ENCODE measurements around the gene TNS2.
"Not testable (repeated sequence)": the region's sequence is repeated elsewhere in the genome, so short reads cannot be mapped to it uniquely, and the experiment has no call there.

Gene TNS2

DNA sequence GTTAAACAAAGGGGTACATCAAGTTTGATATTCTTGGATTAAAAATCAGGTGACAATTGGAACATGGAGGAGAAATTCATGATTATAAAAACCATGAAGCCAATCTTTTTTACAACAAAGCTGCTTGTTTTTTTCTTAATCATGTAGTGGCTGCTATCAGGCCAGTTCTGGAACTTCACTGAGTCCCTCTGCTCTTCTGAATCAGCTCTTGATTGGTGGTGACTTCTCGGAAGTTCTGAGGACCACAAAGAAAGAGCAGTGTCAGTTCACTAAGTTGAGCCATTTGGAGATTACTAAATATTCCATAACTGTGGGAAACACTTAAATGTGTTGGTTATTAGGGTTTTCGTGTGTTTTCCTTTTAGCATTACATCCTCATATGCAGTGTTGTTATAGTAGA lies 35.2 kb upstream of the TNS2 start:
- Mint-ChIP-seq H3K27me3 (no peaks in the 10 kb centered on the region), H3K9me3 (no peaks in the 10 kb centered on the region), H3K4me1 (ENCODE audit: low read depth) (peaks cover 17% of the 10 kb centered on the region), H3K4me3 (no peak overlapping the region), H3K36me3 (ENCODE audit: low read depth) (peaks cover 60% of the 10 kb centered on the region), H3K27ac (no peak overlapping the region)
- intact Hi-C loops (cut with micrococcal nuclease) = no loop called here

- H3K9me3 Mint-ChIP-seq = no peaks in the 10 kb centered on the region
- H3K27ac Mint-ChIP-seq = no peak overlapping the region
- H3K27me3 Mint-ChIP-seq = no peaks in the 10 kb centered on the region
- no peak overlapping the region for H3K4me3 Mint-ChIP-seq
- peaks cover 94% of the 10 kb centered on the region for H3K36me3 Mint-ChIP-seq (ENCODE audit: low read depth)
- intact Hi-C loops (cut with micrococcal nuclease) = no loop called here
- no peaks in the 10 kb centered on the region for H3K4me1 Mint-ChIP-seq (ENCODE audit: low read depth)
These were observed 24.6 kb upstream of the TNS2 start for GRCh38 chr12:53025250-53025649.

- H3K27ac Mint-ChIP-seq; H3K9me3 Mint-ChIP-seq; H3K4me3 Mint-ChIP-seq; H3K4me1 Mint-ChIP-seq (ENCODE audit: low read depth); intact Hi-C loops (cut with micrococcal nuclease); H3K27me3 Mint-ChIP-seq: not testable (repeated sequence)
- peaks cover 94% of the 10 kb centered on the region for H3K36me3 Mint-ChIP-seq (ENCODE audit: low read depth)
These were observed 22.9 kb upstream of the TNS2 start for GRCh38 chr12:53027014-53027413.

DNA sequence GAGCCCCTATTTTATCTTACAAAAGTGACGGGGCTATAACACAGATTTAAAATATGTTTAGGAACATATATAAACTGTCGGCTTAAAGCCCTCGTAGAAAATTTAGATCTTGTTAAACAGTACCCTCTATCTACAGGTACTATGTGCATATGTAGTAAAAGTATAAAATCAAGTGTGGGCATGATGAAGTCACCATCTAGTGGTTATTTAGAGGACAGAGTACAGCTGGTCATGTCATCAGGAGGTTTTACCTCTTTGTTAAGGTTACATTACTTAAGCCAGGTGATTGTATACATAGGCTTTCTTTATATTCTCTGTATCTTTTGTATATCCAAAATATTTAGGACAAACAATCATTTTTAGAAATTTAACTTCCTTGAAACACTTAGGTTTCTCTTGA lies 18.2 kb upstream of the TNS2 start:
- Mint-ChIP-seq H3K36me3 (ENCODE audit: low read depth) (peaks cover 94% of the 10 kb centered on the region), H3K27me3 (no peaks in the 10 kb centered on the region), H3K27ac (no peak overlapping the region), H3K4me1 (ENCODE audit: low read depth) (peaks cover 13% of the 10 kb centered on the region), H3K4me3 (no peak overlapping the region), H3K9me3 (no peaks in the 10 kb centered on the region)
- intact Hi-C loops (cut with micrococcal nuclease) = no loop called here

GRCh38 chr12:53033832-53034231 lies 16.0 kb upstream of the TNS2 start:
- H3K27me3 Mint-ChIP-seq; H3K9me3 Mint-ChIP-seq; H3K4me3 Mint-ChIP-seq; intact Hi-C loops (cut with micrococcal nuclease): not testable (repeated sequence)
- Mint-ChIP-seq H3K27ac (peak overlapping the region; percentile 71), H3K36me3 (ENCODE audit: low read depth) (peaks cover 94% of the 10 kb centered on the region), H3K4me1 (ENCODE audit: low read depth) (peaks cover 21% of the 10 kb centered on the region)

- intact Hi-C loops (cut with micrococcal nuclease) = no loop called here
- Mint-ChIP-seq H3K4me3 (no peak overlapping the region), H3K36me3 (ENCODE audit: low read depth) (peaks cover 94% of the 10 kb centered on the region), H3K9me3 (no peaks in the 10 kb centered on the region), H3K4me1 (ENCODE audit: low read depth) (peaks cover 24% of the 10 kb centered on the region), H3K27me3 (no peaks in the 10 kb centered on the region), H3K27ac (peak overlapping the region; percentile 71)
These were observed 15.4 kb upstream of the TNS2 start for GRCh38 chr12:53034459-53034858.

- intact Hi-C loops (cut with micrococcal nuclease) = no loop called here
- H3K9me3 Mint-ChIP-seq = no peaks in the 10 kb centered on the region
- H3K27me3 Mint-ChIP-seq = no peaks in the 10 kb centered on the region
- H3K4me1 Mint-ChIP-seq (ENCODE audit: low read depth) = peaks cover 24% of the 10 kb centered on the region
- H3K36me3 Mint-ChIP-seq (ENCODE audit: low read depth) = peaks cover 100% of the 10 kb centered on the region
- H3K4me3 Mint-ChIP-seq = no peak overlapping the region
- H3K27ac Mint-ChIP-seq = no peak overlapping the region
These were observed 13.1 kb upstream of the TNS2 start for GRCh38 chr12:53036802-53037201.

DNA sequence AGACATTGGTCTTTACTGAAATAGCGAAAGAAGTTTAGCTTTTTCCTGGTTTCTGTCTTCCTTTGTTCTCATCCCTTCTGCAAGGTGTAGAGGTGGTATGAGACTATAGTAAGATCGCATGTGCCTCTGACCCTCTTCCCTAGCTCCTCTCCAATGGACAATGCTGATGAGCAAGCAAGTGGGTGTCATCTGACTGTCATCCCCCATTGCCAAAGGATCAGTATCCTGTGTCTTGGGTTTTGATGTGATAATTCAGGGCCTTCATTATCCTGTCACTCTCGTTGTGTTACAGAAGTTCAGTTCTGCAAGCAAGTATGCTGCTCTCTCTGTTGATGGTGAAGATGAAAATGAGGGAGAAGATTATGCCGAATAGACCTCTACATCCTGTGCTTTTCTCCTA lies 10.0 kb upstream of the TNS2 start:
- intact Hi-C loops (cut with micrococcal nuclease) = no loop called here
- H3K9me3 Mint-ChIP-seq = no peaks in the 10 kb centered on the region
- peaks cover 10% of the 10 kb centered on the region for H3K27me3 Mint-ChIP-seq
- H3K4me1 Mint-ChIP-seq (ENCODE audit: low read depth) = peaks cover 20% of the 10 kb centered on the region
- no peak overlapping the region for H3K27ac Mint-ChIP-seq
- H3K4me3 Mint-ChIP-seq = no peak overlapping the region
- peaks cover 80% of the 10 kb centered on the region for H3K36me3 Mint-ChIP-seq (ENCODE audit: low read depth)

DNA sequence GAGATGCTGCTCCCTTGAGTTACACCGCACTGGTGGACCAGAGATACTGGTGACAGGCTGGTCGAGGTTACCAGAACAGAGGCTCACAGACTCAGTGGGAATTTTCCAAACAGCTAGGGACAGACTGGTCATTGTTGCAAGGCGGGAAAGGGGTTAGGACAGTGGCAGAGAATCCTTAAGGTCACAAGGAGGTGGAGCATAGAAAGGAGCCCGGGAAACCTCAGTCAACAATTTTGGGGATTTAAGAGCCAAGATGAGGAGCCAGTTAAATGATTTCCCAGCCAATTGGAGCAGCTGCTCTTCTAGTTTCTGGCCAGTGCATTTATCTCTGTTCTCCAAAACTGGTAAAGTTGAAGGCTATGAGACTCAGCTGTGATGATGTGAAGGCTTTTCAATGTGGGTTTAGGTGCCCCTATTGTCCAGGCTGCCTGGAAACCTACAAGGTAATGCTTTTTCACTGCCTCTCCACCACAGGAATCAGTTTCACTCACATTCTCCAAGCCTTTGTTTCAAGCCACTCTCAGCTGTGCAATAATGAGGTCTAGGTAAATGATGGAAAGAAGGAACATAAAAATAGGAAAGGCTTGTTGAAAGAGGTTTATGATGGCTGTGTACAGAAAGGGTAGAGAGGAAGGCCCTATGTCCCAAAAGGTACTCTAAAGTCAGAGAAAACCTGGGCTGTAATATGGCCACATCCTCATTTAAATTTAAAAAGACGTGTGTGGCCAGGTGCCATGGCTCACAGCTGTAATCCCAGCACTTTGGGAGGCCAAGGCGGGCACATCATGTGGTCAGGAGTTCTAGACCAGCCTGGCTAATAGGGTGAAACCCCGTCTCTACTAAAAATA lies 7.0 kb upstream of the TNS2 start:
- peaks cover 57% of the 10 kb centered on the region for H3K36me3 Mint-ChIP-seq (ENCODE audit: low read depth)
- H3K27ac Mint-ChIP-seq = no peak overlapping the region
- no peaks in the 10 kb centered on the region for H3K9me3 Mint-ChIP-seq
- no peak overlapping the region for H3K4me3 Mint-ChIP-seq
- H3K27me3 Mint-ChIP-seq = peaks cover 25% of the 10 kb centered on the region
- intact Hi-C loops (cut with micrococcal nuclease) = no loop called here
- H3K4me1 Mint-ChIP-seq (ENCODE audit: low read depth) = peaks cover 37% of the 10 kb centered on the region

DNA sequence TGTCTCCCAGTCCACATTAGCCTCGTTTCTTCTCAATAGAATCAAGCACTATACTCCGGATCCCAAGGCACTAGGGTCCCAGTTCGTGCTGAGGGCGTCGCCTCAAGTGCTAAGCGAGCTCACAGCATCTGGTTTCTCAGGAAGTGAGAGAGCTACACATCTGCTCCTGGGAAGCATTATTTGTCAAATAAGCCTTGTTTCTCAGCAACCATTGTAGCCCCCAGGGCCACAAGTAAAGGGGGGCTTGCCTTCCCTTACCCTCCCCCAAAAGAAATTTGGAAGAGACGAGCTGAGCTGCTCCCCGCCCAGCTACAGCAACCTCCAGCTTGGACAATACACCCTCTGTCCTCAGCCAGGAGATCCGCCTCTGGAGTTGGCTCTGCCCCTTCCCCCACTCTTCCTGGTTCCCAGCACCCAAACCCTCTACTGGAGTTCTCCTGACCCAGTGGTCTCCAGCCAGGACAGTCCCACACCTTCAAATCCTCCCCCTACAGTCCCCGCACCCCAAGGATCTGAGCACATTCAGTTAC lies 5.7 kb upstream of the TNS2 start:
- Mint-ChIP-seq H3K4me3 (no peak overlapping the region), H3K4me1 (ENCODE audit: low read depth) (peaks cover 29% of the 10 kb centered on the region)
- intact Hi-C loops (cut with micrococcal nuclease) = no loop called here

DNA sequence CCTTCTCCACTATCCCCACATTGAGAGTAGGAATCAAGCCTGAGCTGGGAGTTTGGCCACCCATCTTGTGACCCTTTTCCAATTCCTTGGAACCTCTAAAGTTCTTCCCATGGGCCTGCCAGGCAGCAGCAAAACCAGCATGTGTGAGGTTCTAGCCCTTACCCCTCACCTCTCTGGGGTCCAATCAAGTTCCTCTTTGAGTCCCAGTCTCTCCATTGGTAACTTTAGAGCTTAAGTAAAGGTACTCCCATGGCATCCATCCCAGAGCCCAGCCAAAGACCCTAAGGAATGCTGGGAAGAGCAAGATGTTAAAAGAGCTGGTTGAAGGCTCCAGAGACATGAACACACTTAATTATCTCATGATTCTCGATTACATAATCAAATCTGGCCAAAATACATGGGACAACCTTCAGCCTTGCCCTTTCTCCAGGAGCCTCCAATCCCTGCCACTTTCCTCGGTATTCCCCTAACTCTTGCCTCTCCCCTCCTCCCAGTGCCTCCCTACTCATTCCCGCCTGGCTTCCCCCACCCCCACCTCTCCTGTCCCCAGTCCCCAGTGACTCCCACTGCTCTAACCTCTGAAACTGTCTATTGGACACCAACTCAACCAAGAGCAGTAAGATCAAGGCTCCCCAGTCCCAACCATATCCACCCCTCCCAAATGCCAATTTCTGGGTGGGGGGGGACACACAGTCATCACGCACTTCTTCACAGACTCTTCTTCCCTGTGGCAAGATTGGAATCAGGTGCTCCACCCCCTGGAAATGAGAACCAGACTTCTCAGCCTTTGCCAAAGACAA lies 4.8 kb upstream of the TNS2 start:
- Mint-ChIP-seq H3K9me3 (no peaks in the 10 kb centered on the region), H3K36me3 (ENCODE audit: low read depth) (peaks cover 34% of the 10 kb centered on the region), H3K4me1 (ENCODE audit: low read depth) (peaks cover 31% of the 10 kb centered on the region), H3K4me3 (no peak overlapping the region), H3K27ac (no peak overlapping the region), H3K27me3 (peaks cover 29% of the 10 kb centered on the region)
- intact Hi-C loops (cut with micrococcal nuclease) = no loop called here

More for the DNA sequence above, 5.7 kb upstream of the TNS2 start:
- Mint-ChIP-seq H3K9me3 (no peaks in the 10 kb centered on the region), H3K27ac (no peak overlapping the region), H3K27me3 (peaks cover 28% of the 10 kb centered on the region), H3K36me3 (ENCODE audit: low read depth) (peaks cover 44% of the 10 kb centered on the region)

GRCh38 chr12:53045696-53046045 lies 4.2 kb upstream of the TNS2 start:
- H3K9me3 Mint-ChIP-seq = no peaks in the 10 kb centered on the region
- intact Hi-C loops (cut with micrococcal nuclease) = no loop called here
- peaks cover 29% of the 10 kb centered on the region for H3K36me3 Mint-ChIP-seq (ENCODE audit: low read depth)
- H3K4me1 Mint-ChIP-seq (ENCODE audit: low read depth) = peaks cover 31% of the 10 kb centered on the region
- H3K27ac Mint-ChIP-seq = no peak overlapping the region
- H3K4me3 Mint-ChIP-seq = peak overlapping the region; percentile 94
- peaks cover 34% of the 10 kb centered on the region for H3K27me3 Mint-ChIP-seq

GRCh38 chr12:53046655-53047220 lies 3.1 kb upstream of the TNS2 start:
- Mint-ChIP-seq H3K27me3 (peaks cover 38% of the 10 kb centered on the region), H3K4me3 (peak overlapping the region; percentile 94), H3K9me3 (no peaks in the 10 kb centered on the region), H3K27ac (peak overlapping the region; percentile 79), H3K4me1 (ENCODE audit: low read depth) (peaks cover 35% of the 10 kb centered on the region), H3K36me3 (ENCODE audit: low read depth) (peaks cover 18% of the 10 kb centered on the region)
- intact Hi-C loops (cut with micrococcal nuclease) = no loop called here
